Skeletal muscle tissue (tissue), 4 donors: Measurements from ENCODE around the gene KLHL29. TPM values are rescaled to one million over a fixed set of nuclear protein-coding genes. Genes with fewer than 3 reads are reported as not detected.
A peak's percentile ranks its signal among the peaks of the same experiment; 100 is the strongest.

ENCODE experiments used
- H3K27ac ChIP-seq: one replicate; pipeline ENCODE4 v1.7.0; 2013; ENCODE audit warnings: mild to moderate bottlenecking, low read depth, low read length, inconsistent platforms
- H3K27me3 ChIP-seq, 3 donors: one replicate each; pipeline ENCODE4 v1.7.0; 2013; ENCODE audit warnings: low read length in 3 of 3; ENCODE audit not compliant: control insufficient read depth in 3 of 3, insufficient read depth in 3 of 3
- H3K36me3 ChIP-seq, 3 donors: one replicate each; pipeline ENCODE4 v1.7.0; 2013; ENCODE audit warnings: low read length in 3 of 3; ENCODE audit not compliant: control insufficient read depth in 3 of 3, insufficient read depth in 3 of 3
- H3K4me1 ChIP-seq, 3 donors: one replicate each; pipeline ENCODE4 v1.7.0; 2013; ENCODE audit warnings: low read length in 3 of 3, mild to moderate bottlenecking in 3 of 3; ENCODE audit not compliant: control insufficient read depth in 3 of 3, insufficient read depth in 3 of 3
- H3K4me3 ChIP-seq, 3 donors: one replicate each; pipeline ENCODE4 v1.7.0; 2013; ENCODE audit warnings: low read length in 3 of 3
- H3K9ac ChIP-seq, 3 donors: one replicate each; pipeline ENCODE4 v1.7.0; 2013; ENCODE audit warnings: low read length in 3 of 3, mild to moderate bottlenecking in 3 of 3, moderate library complexity in 2 of 3, low read depth in 1 of 3
- H3K9me3 ChIP-seq, 3 donors: one replicate each; pipeline ENCODE4 v1.7.0; 2013; ENCODE audit warnings: low read length in 3 of 3; ENCODE audit not compliant: control insufficient read depth in 3 of 3
- total RNA-seq: library from RNA; depleted of rRNA; stranded (reverse); fragments of >200 nt; gene quantifications from one replicate; pipeline ENCODE4 v1.2.3, GENCODE V29; 2014
- donor health status: Osteomylitis.

KLHL29 gene
- total RNA-seq, 1 donor from 2014 or later: 3.7 TPM

GRCh38 chr2:23423873-23424680, 39.1 kb downstream of the KLHL29 start:
- Histone ChIP-seq H3K27me3 (no peaks in the 10 kb centered on the region), H3K9me3 (no peaks in the 10 kb centered on the region), H3K27ac (no peak overlapping the region), H3K9ac (no peak overlapping the region), H3K4me1 (peaks cover 29 to 55% (median 40%) of the 10 kb centered on the region in 3 donors), H3K4me3 (no peak overlapping the region), H3K36me3 (no peaks in the 10 kb centered on the region)

- no peak overlapping the region for H3K9ac ChIP-seq
- H3K4me1 ChIP-seq: peaks cover 27 to 60% (median 36%) of the 10 kb centered on the region in 3 donors
- peak overlapping the region in 1 of 3 donors; percentile 27 for H3K4me3 ChIP-seq
- H3K27ac ChIP-seq: peak overlapping the region; percentile 88
- H3K9me3 ChIP-seq: peaks cover 0 to 2% (median 0%) of the 10 kb centered on the region in 3 donors
- H3K27me3 ChIP-seq: no peaks in the 10 kb centered on the region
- no peaks in the 10 kb centered on the region for H3K36me3 ChIP-seq
Observed at GRCh38 chr2:23425338-23425871, 40.4 kb downstream of the KLHL29 start.

- H3K4me1 ChIP-seq: peaks cover 27 to 59% (median 37%) of the 10 kb centered on the region in 3 donors
- no peaks in the 10 kb centered on the region for H3K36me3 ChIP-seq
- peak overlapping the region in 1 of 3 donors; percentile 32 for H3K9ac ChIP-seq
- no peaks in the 10 kb centered on the region for H3K27me3 ChIP-seq
- H3K27ac ChIP-seq: peak overlapping the region; percentile 88
- peaks cover 0 to 2% (median 0%) of the 10 kb centered on the region in 3 donors for H3K9me3 ChIP-seq
- peak overlapping the region in 1 of 3 donors; percentile 27 for H3K4me3 ChIP-seq
Observed at GRCh38 chr2:23425885-23426262, 40.9 kb downstream of the KLHL29 start.

- Histone ChIP-seq H3K36me3 (no peaks in the 10 kb centered on the region), H3K4me3 (peak overlapping the region in 2 of 3 donors; percentile 27 to 45), H3K27ac (peak overlapping the region; percentile 88), H3K4me1 (peaks cover 27 to 54% (median 37%) of the 10 kb centered on the region in 3 donors), H3K27me3 (no peaks in the 10 kb centered on the region), H3K9ac (peak overlapping the region; percentile 14 to 60 (median 32)), H3K9me3 (peaks cover 0 to 2% (median 0%) of the 10 kb centered on the region in 3 donors)
Observed at GRCh38 chr2:23426263-23426905, 41.4 kb downstream of the KLHL29 start.

- Histone ChIP-seq H3K27me3 (no peaks in the 10 kb centered on the region), H3K36me3 (no peaks in the 10 kb centered on the region), H3K27ac (peak overlapping the region; percentile 88), H3K9me3 (peaks cover 0 to 2% (median 0%) of the 10 kb centered on the region in 3 donors), H3K4me3 (no peak overlapping the region), H3K4me1 (peaks cover 27 to 46% (median 39%) of the 10 kb centered on the region in 3 donors), H3K9ac (peak overlapping the region in 1 of 3 donors; percentile 32)
Observed at GRCh38 chr2:23427350-23427749, 42.4 kb downstream of the KLHL29 start.

- Histone ChIP-seq H3K9ac (no peak overlapping the region), H3K27ac (no peak overlapping the region)
Observed at GRCh38 chr2:23427976-23428375, 43.0 kb downstream of the KLHL29 start.

GRCh38 chr2:23429036-23429435, 44.1 kb downstream of the KLHL29 start:
- H3K36me3 ChIP-seq: no peaks in the 10 kb centered on the region
- H3K4me1 ChIP-seq: peaks cover 27 to 42% (median 41%) of the 10 kb centered on the region in 3 donors
- H3K4me3 ChIP-seq: no peak overlapping the region
- H3K27ac ChIP-seq: no peak overlapping the region
- H3K27me3 ChIP-seq: no peaks in the 10 kb centered on the region
- H3K9me3 ChIP-seq: peaks cover 0 to 2% (median 0%) of the 10 kb centered on the region in 3 donors
- no peak overlapping the region for H3K9ac ChIP-seq

More at GRCh38 chr2:23427976-23428375, 43.0 kb downstream of the KLHL29 start:
- H3K27me3 ChIP-seq: no peaks in the 10 kb centered on the region
- H3K4me1 ChIP-seq: peaks cover 27 to 42% (median 41%) of the 10 kb centered on the region in 3 donors
- no peaks in the 10 kb centered on the region for H3K36me3 ChIP-seq
- H3K9me3 ChIP-seq: peaks cover 0 to 2% (median 0%) of the 10 kb centered on the region in 3 donors
- no peak overlapping the region for H3K4me3 ChIP-seq

GRCh38 chr2:23430263-23430662, 45.3 kb downstream of the KLHL29 start:
- Histone ChIP-seq H3K36me3 (no peaks in the 10 kb centered on the region), H3K27ac (no peak overlapping the region), H3K4me3 (no peak overlapping the region), H3K27me3 (no peaks in the 10 kb centered on the region), H3K9me3 (peaks cover 0 to 2% (median 0%) of the 10 kb centered on the region in 3 donors), H3K9ac (no peak overlapping the region), H3K4me1 (peaks cover 27 to 40% (median 40%) of the 10 kb centered on the region in 3 donors)

- no peaks in the 10 kb centered on the region for H3K36me3 ChIP-seq
- H3K4me1 ChIP-seq: peaks cover 6 to 19% (median 17%) of the 10 kb centered on the region in 3 donors
- H3K4me3 ChIP-seq: no peak overlapping the region
- no peak overlapping the region for H3K9ac ChIP-seq
- no peaks in the 10 kb centered on the region for H3K27me3 ChIP-seq
- H3K27ac ChIP-seq: no peak overlapping the region
- H3K9me3 ChIP-seq: peaks cover 0 to 2% (median 0%) of the 10 kb centered on the region in 3 donors
Observed at GRCh38 chr2:23432531-23432930, 47.6 kb downstream of the KLHL29 start.
